ENCODE measurements around the gene B3GNT3. TPM values are rescaled to one million over a fixed set of nuclear protein-coding genes. Genes with fewer than 3 reads are reported as not detected.

Gene B3GNT3
- total and polyA plus RNA-seq, 2 of the 8 experiments (the other 6 are each of a cell fraction or from before 2014, with no cell fraction given): 1.5 TPM

DNA sequence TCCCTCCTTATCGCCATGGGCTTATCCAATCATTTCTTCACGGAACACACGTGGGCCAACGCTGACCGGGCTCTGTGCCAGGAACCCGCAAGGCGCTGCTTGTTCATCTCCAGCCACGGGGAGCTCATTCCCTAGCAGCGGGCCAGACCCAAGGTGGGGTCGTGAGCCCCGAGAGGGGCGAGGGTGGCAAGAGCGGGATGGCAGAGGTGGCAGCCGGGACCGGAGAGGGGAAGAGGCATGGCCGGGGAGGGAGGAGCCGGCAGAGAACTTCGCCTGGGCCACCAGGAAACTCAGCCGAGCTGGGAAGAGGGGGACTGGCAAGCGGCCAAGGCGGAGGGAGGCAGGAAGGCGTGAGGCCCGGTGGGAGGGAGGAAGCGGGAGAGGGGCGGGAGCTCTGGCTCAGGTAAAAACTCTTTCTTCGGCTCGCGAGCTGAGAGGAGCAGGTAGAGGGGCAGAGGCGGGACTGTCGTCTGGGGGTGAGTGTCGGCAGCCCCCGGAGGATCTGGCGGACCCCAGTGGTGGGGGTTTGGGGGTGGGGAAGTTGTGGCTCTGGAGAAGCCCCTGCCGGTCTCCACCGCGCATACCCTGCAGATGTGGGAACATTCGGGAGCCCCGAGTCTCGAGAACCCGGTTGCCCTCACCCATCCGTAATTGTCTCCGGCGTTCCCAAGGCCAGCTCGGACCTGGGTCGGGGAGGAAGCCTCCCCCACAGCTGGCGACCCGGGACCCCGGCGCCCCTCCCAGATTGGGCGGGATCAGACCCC is at the start of gene B3GNT3 (continued):
- TF ChIP-seq RXRA (IDR thresholded peaks at IDR 0.05; ENCODE audit: insufficient read depth, low read depth, low read length): no peak
- TF ChIP-seq TAF7 (optimal IDR thresholded peaks at IDR 0.05; ENCODE audit: borderline replicate concordance, low read depth, low read length): no peak
- TF ChIP-seq CEBPB (IDR thresholded peaks at IDR 0.05; ENCODE audit: low read depth, low read length): no peak
- 0 out of 2 replicates have a peak, but pooled peaks have one; percentile 12 for TF ChIP-seq YY1 (IDR thresholded peaks at IDR 0.05; ENCODE audit: low read depth, low read length)
- TF ChIP-seq CHD2 (IDR thresholded peaks at IDR 0.05; ENCODE audit: low read length): no peak
- TF ChIP-seq, protein P1, sequence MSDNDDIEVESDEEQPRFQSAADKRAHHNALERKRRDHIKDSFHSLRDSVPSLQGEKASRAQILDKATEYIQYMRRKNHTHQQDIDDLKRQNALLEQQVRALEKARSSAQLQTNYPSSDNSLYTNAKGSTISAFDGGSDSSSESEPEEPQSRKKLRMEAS (IDR thresholded peaks at IDR 0.05): peak; percentile 38; the same call in 1 of the 2 replicates
- no peak for TF ChIP-seq TEAD4 (IDR thresholded peaks at IDR 0.05; ENCODE audit: low read depth, low read length)
- no peak for TF ChIP-seq GABPA (IDR thresholded peaks at IDR 0.05; ENCODE audit: borderline replicate concordance, insufficient read depth, low read length)
- TF ChIP-seq RAD21 (IDR thresholded peaks at IDR 0.05 in 1 of 2, conservative IDR thresholded peaks at IDR 0.05 in 1 of 2; ENCODE audit: low read depth in 2 of 2, low read length in 2 of 2): no peak
- peak in 1 of 2 experiments; percentile 93; a peak in 1 of 4 replicates for TF ChIP-seq HDAC2 (IDR thresholded peaks at IDR 0.05; ENCODE audit: borderline replicate concordance in 1 of 2, low read depth in 2 of 2, low read length in 2 of 2)
- TF ChIP-seq SIN3A (conservative IDR thresholded peaks at IDR 0.05 in 1 of 2, IDR thresholded peaks at IDR 0.05 in 1 of 2; ENCODE audit: low read depth in 1 of 2, low read length in 2 of 2): 0 out of 4 replicates have a peak, but pooled peaks of 1 of the 2 experiments have one; percentile 44
- TF ChIP-seq JUND (IDR thresholded peaks at IDR 0.05; ENCODE audit: low read length): no peak
- no peak for TF ChIP-seq CBX8 (IDR thresholded peaks at IDR 0.05; ENCODE audit: borderline replicate concordance, low read depth, low read length)
- peak; percentile 47; the same call in 1 of the 2 replicates for TF ChIP-seq EGR1 (IDR thresholded peaks at IDR 0.05; ENCODE audit: borderline replicate concordance, low read depth, low read length)
- peak; percentile 56 for TF ChIP-seq ASH2L (IDR thresholded peaks at IDR 0.05; ENCODE audit: low read length)
- peak; percentile 64 for TF ChIP-seq CTBP2 (IDR thresholded peaks at IDR 0.05; ENCODE audit: borderline replicate concordance, insufficient read depth, insufficient read length, low read length)
- no peak for TF ChIP-seq BCL11A (IDR thresholded peaks at IDR 0.05; ENCODE audit: low read depth in 2 of 2, low read length in 2 of 2)
- TF ChIP-seq TBP (IDR thresholded peaks at IDR 0.05; ENCODE audit: low read depth, low read length): 0 out of 2 replicates have a peak, but pooled peaks have one; percentile 16
- TF ChIP-seq SUZ12 (IDR thresholded peaks at IDR 0.05; ENCODE audit: low read length): no peak
- TF ChIP-seq SP2 (IDR thresholded peaks at IDR 0.05; ENCODE audit: low read length): no peak
- TF ChIP-seq KDM5A (IDR thresholded peaks at IDR 0.05; ENCODE audit: low read length): no peak
- no peak for TF ChIP-seq SP1 (IDR thresholded peaks at IDR 0.05; ENCODE audit: low read depth, low read length)
- TF ChIP-seq SAP30 (IDR thresholded peaks at IDR 0.05; ENCODE audit: insufficient read depth, insufficient replicate concordance, low read length): peak; percentile 28
- no peak for TF ChIP-seq TAF1 (IDR thresholded peaks at IDR 0.05; ENCODE audit: low read depth, low read length)
